ENCODE measurements around the gene LOXL1. TPM values are rescaled to one million over a fixed set of nuclear protein-coding genes. Genes with fewer than 3 reads are reported as not detected.

LOXL1 gene
- total and polyA plus RNA-seq, 7 donors: 3.0 to 27.7 (median 9.7) TPM; not detected in 1

DNA sequence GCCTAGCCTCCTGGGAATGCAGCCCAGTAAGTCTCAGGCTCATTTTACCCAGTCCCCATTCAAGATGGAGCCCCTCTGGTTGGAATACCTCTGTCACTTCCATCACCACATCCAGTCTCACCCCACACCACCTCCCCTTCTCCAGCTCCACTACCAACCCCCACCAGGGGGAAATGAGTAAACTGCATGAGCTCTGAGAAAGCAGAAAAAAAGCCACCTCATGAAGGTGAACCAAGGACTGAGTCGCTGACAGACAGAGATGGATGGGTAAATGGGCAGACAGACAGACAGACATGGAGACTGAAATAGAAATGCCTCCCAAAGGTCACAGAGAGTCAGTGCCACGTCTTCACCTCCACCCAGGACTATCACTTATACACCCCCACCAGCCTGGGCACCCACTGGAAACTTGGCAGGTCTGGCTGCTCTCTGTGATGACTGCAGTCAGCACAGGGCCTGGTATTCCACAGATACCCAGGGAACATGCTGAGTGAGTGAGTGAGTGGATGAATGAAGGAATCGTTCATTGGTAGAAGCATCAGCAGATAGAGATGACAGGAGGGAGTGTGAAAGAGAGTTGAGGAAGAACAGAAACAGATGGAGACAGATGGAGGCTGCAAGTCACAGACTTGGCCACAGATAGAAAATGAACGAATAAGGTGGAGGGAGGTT, 4.9 kb upstream of the LOXL1 start:
- intact Hi-C loops (cut with DNase I): no loop called here
- H3K36me3 ChIP-seq: no peaks in the 10 kb centered on the region
- DNase-seq: no peak
- H3K4me1 ChIP-seq: peaks cover 0 to 50% (median 47%) of the 10 kb centered on the region in 4 donors
- 78 to 79% methylated on average over 4 of the region's 4 CpGs for WGBS, 2 donors
- TF ChIP-seq EP300 (IDR thresholded peaks at IDR 0.05) (no peak), POLR2AphosphoS5 (IDR thresholded peaks at IDR 0.05) (no peak), POLR2A (IDR thresholded peaks at IDR 0.05) (no peak)
- TF ChIP-seq, protein P1, sequence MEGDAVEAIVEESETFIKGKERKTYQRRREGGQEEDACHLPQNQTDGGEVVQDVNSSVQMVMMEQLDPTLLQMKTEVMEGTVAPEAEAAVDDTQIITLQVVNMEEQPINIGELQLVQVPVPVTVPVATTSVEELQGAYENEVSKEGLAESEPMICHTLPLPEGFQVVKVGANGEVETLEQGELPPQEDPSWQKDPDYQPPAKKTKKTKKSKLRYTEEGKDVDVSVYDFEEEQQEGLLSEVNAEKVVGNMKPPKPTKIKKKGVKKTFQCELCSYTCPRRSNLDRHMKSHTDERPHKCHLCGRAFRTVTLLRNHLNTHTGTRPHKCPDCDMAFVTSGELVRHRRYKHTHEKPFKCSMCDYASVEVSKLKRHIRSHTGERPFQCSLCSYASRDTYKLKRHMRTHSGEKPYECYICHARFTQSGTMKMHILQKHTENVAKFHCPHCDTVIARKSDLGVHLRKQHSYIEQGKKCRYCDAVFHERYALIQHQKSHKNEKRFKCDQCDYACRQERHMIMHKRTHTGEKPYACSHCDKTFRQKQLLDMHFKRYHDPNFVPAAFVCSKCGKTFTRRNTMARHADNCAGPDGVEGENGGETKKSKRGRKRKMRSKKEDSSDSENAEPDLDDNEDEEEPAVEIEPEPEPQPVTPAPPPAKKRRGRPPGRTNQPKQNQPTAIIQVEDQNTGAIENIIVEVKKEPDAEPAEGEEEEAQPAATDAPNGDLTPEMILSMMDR (IDR thresholded peaks at IDR 0.05): no peak
- peak overlapping the region in 2 of 4 donors; percentile 95 to 96 for H3K27ac ChIP-seq
- no peaks in the 10 kb centered on the region for H3K9me3 ChIP-seq
- no peaks in the 10 kb centered on the region for H3K27me3 ChIP-seq
- H3K4me3 ChIP-seq: no peak overlapping the region

DNA sequence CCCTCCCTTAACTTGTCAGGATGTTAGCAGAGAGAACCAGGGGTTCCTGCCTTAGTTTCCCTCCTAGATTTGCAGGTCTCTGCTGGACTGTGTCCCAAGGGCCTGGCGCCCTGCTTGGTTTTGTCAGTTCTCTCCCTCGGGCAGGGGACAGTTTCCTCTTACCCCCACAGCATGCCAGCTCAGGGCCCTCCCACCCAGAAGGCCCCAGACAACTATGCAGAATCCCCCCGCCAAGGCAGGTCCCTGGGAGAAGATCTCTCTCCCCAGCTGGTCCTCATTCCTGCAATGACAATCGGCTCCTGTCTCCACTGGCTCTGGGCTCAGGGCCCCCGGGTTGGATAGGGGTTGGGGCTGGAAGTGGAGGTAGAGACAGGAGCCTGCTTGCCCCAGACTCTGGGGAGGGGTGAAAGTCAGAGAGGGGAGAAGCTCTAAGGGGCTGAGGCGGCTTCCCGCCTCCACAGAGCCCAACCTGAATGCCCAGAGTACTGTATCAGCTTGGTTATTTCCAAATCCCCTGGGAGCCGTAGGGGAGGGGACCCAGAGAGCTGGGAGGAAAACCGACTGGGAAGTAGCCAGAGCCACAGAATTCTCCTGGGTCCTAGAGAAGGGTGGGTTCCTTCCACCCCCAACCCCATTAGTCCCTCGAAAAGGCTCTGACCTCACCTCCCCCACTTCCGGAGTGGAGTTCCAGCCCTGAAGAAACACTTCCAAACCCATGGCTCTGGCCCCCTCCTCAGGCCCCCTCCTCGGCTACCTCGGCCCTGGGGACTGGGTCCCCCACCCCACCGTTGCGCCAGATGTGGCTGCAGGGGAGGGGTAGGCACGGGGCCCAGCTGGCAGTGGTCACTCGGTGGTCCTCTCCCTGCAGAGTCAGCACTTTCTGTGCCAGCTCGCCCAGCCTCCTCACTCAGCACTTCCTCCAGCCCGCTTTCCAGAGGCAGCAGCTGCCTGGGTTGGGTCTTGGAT, 3.8 kb upstream of the LOXL1 start:
- Histone ChIP-seq H3K27ac (peak overlapping the region; percentile 93 to 97 (median 96)), H3K4me1 (peaks cover 0 to 61% (median 56%) of the 10 kb centered on the region in 4 donors), H3K4me3 (no peak overlapping the region), H3K9me3 (no peaks in the 10 kb centered on the region), H3K27me3 (no peaks in the 10 kb centered on the region), H3K36me3 (no peaks in the 10 kb centered on the region)
- TF ChIP-seq, protein P1 (IDR thresholded peaks at IDR 0.05): no peak
- no peak for TF ChIP-seq POLR2A (IDR thresholded peaks at IDR 0.05)
- TF ChIP-seq EP300 (IDR thresholded peaks at IDR 0.05): no peak
- no peak for TF ChIP-seq POLR2AphosphoS5 (IDR thresholded peaks at IDR 0.05)
- DNase-seq: no peak
- 53 to 71% methylated on average over 19 of the region's 19 CpGs for WGBS, 2 donors
- intact Hi-C loops (cut with DNase I): no loop called here

DNA sequence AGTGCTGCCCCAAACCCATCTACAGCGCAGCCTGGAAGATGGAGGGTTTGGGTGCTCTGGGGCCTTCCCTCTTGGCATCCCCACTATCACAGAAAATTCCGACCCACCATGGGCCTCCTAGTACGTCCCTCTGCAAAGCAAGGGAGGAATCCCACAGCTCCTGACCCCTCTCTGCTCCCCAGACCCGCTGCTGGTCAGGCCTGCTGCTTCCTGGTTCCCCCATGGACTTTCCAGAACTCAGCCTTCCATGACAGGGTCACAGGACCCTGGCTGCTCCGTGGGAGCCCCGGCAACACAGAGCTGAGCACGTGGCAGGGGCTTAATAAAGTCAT, 3.1 kb upstream of the LOXL1 start:
- TF ChIP-seq, protein P1 (IDR thresholded peaks at IDR 0.05): no peak
- Histone ChIP-seq H3K27ac (peak overlapping the region; percentile 93 to 97 (median 96)), H3K4me3 (no peak overlapping the region), H3K4me1 (peaks cover 0 to 67% (median 63%) of the 10 kb centered on the region in 4 donors), H3K27me3 (no peaks in the 10 kb centered on the region), H3K9me3 (no peaks in the 10 kb centered on the region), H3K36me3 (no peaks in the 10 kb centered on the region)
- DNase-seq: no peak
- intact Hi-C loops (cut with DNase I): no loop called here
- 75 to 76% methylated on average over 7 of the region's 7 CpGs for WGBS, 2 donors

DNA sequence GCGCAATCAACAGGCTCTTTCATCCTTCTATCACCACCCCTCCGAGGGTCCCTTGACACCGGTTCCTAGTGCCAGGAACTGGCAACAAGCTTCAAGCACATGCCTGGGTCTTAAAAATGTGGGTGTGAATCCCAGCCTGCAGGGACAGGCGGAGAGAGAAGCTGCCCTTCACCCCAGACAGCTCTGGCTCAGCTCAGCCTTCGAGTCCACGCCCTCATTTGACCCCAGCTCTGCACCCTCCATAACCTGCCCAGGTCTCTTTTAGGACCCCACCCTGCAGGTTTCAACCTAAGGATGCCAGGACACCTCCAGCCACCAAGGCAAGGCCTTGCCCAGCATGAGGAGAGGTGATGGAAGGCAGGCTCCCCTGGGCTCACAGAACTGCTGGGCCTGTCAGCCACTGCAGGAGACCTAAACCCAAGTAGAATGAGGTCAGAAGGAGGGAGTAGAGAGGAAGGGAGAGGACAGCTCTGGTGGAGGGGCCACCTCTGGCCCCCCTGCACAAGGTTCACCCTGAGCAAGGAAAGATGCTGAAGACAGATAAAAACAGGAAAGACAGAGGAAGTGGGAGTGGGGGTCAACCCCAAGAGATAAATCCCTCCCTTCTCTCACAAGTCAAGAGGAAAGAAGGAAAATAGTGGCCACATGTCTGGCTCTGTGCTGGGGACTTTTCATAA, 2.6 kb upstream of the LOXL1 start:
- intact Hi-C loops (cut with DNase I): no loop called here
- no peak for DNase-seq
- Histone ChIP-seq H3K27me3 (no peaks in the 10 kb centered on the region), H3K4me3 (no peak overlapping the region), H3K36me3 (no peaks in the 10 kb centered on the region), H3K27ac (peak overlapping the region; percentile 93 to 97 (median 96)), H3K4me1 (peaks cover 0 to 71% (median 66%) of the 10 kb centered on the region in 4 donors), H3K9me3 (no peaks in the 10 kb centered on the region)
- TF ChIP-seq POLR2AphosphoS5 (IDR thresholded peaks at IDR 0.05) (no peak), POLR2A (IDR thresholded peaks at IDR 0.05) (no peak), EP300 (IDR thresholded peaks at IDR 0.05) (no peak)
- TF ChIP-seq, protein P1 (IDR thresholded peaks at IDR 0.05): no peak
- WGBS, 2 donors: 75 to 77% methylated on average over 6 of the region's 6 CpGs

Measured in sigmoid colon (tissue), 7 donors.